K562 (cell line): ENCODE measurements around the gene PRMT3. TPM values are rescaled to one million over a fixed set of nuclear protein-coding genes. Genes with fewer than 3 reads are reported as not detected.
A peak's percentile ranks its signal among the peaks of the same experiment; 100 is the strongest.

Source experiments
- ARID1B ChIP-seq: fragments of 450-650 bp; IDR thresholded peaks from 2 replicates; pipeline ENCODE4 v1.6.1; 2016; ENCODE audit warnings: antibody characterized with exemption, mild to moderate bottlenecking, inconsistent platforms
- COPS2 ChIP-seq: fragments of 450-650 bp; conservative IDR thresholded peaks from 2 replicates; pipeline ENCODE4 v1.6.1; 2016; ENCODE audit warnings: mild to moderate bottlenecking, moderate library complexity
- ELF4 ChIP-seq: fragments of 450-650 bp; formaldehyde crosslinking; IDR thresholded peaks from 2 replicates; pipeline ENCODE4 v1.4.0; 2022; ENCODE audit warnings: missing genetic modification characterization
- HIVEP1 ChIP-seq: fragments of 250-450 bp; sonication (Bioruptor Pico); IDR thresholded peaks from 2 replicates; pipeline ENCODE4 v1.4.0; 2020; ENCODE audit warnings: mild to moderate bottlenecking
- HNRNPL ChIP-seq: fragments of 200-400 bp; formaldehyde crosslinking; IDR thresholded peaks from 2 replicates; pipeline ENCODE4 v1.6.1; 2017; ENCODE audit warnings: low read depth, mild to moderate bottlenecking, low read length
- KAT8 ChIP-seq: fragments of 450-650 bp; IDR thresholded peaks from 2 replicates; pipeline ENCODE4 v1.6.1; 2016; ENCODE audit warnings: low read depth, mild to moderate bottlenecking
- KDM5B ChIP-seq: fragments of 200-600 bp; sonication (generic); IDR thresholded peaks from 2 replicates; pipeline ENCODE4 v1.6.1; 2012; ENCODE audit warnings: low read depth, mild to moderate bottlenecking, moderate library complexity, low read length, control low read depth, inconsistent platforms; ENCODE audit not compliant: insufficient replicate concordance
- TAL1 ChIP-seq: fragments of 450-650 bp; IDR thresholded peaks from 2 replicates; pipeline ENCODE4 v1.6.1; 2016; ENCODE audit warnings: mild to moderate bottlenecking
- ZC3H11A ChIP-seq: IDR thresholded peaks from 2 replicates; pipeline ENCODE4 v1.6.1; 2012; ENCODE audit warnings: low read depth, low read length, improper control_type of control experiment
- ZC3H4 ChIP-seq: sonication (generic); formaldehyde crosslinking; IDR thresholded peaks from 2 replicates; pipeline ENCODE4 v1.9.0; 2021; ENCODE audit warnings: missing genetic modification reagents, borderline replicate concordance
- ZEB2 ChIP-seq: fragments of 450-650 bp; IDR thresholded peaks from 2 replicates; pipeline ENCODE4 v1.6.1; 2016
- ZNF586 ChIP-seq: fragments of 450-650 bp; formaldehyde crosslinking; conservative IDR thresholded peaks from 2 replicates; pipeline ENCODE4 v1.4.0; 2020; ENCODE audit warnings: mild to moderate bottlenecking, moderate library complexity
- ZNF589 ChIP-seq: fragments of 200-800 bp; sonication (Bioruptor generic); IDR thresholded peaks from 2 replicates; pipeline ENCODE4 v1.6.1; 2016; ENCODE audit warnings: low read depth, missing genetic modification characterization, missing compliant biosample characterization
- polyA plus RNA-seq, 8 experiments: library from polyadenylated mRNA; depleted of rRNA in 4 of 8; stranded (reverse) in 5 of 8; unstranded in 3 of 8; fragments of >200 nt; fragmentation: Nextera tagmentation in 2 of 8; fragmentation: Illumina TruSeq in 1 of 8; extraction: Ambion mirVana in 2 of 8; extraction: Trizol in 1 of 8; gene quantifications; 2 replicates each; pipeline versions ENCODE4 v1.2.1 to v1.2.3, GENCODE V29; 2011 to 2014; ENCODE audit warnings: inconsistent platforms in 1 of 8, missing spikeins in 1 of 8
- total RNA-seq, 7 experiments: library from RNA; depleted of rRNA in 6 of 7; stranded (reverse); fragments of >200 nt in 6 of 7; fragmentation: Illumina TruSeq in 2 of 7; extraction: Trizol in 2 of 7; gene quantifications; 2 replicates each; pipeline versions ENCODE4 v1.2.1 to v1.2.3, GENCODE V29; 2011 to 2021; ENCODE audit warnings: low replicate concordance in 1 of 7
- TF ChIP-seq, protein P1 (sequence below): sonication (generic); formaldehyde crosslinking; IDR thresholded peaks from 2 replicates; pipeline ENCODE4 v1.8.0; 2022; ENCODE audit warnings: missing genetic modification reagents, mild to moderate bottlenecking, moderate library complexity, borderline replicate concordance
- TF ChIP-seq, protein P2 (sequence below): fragments of 450-650 bp; formaldehyde crosslinking; IDR thresholded peaks from 2 replicates; pipeline ENCODE4 v1.4.0; 2020; ENCODE audit warnings: mild to moderate bottlenecking, moderate library complexity
- TF ChIP-seq, protein P3 (sequence below): sonication (generic); formaldehyde crosslinking; IDR thresholded peaks from 2 replicates; pipeline ENCODE4 v1.8.1; 2023; ENCODE audit warnings: mild to moderate bottlenecking, missing genetic modification reagents
- TF ChIP-seq, protein P4 (sequence below): sonication (generic); formaldehyde crosslinking; IDR thresholded peaks from 2 replicates; pipeline ENCODE4 v1.8.1; 2022; ENCODE audit warnings: missing genetic modification reagents
- TF ChIP-seq, protein P5 (sequence below), 2 experiments: fragments of 150-350 bp in 1 of 2; IDR thresholded peaks; 2 replicates each; pipeline ENCODE4 v1.6.1; 2012 to 2016; ENCODE audit warnings: low read depth in 2 of 2, low read length in 2 of 2, mild to moderate bottlenecking in 1 of 2, moderate library complexity in 1 of 2

Gene PRMT3
- total and polyA plus RNA-seq, 9 of the 15 experiments (the other 6 are each of a cell fraction or from before 2014, with no cell fraction given): 24.0 to 62.1 (median 44.7) TPM

DNA sequence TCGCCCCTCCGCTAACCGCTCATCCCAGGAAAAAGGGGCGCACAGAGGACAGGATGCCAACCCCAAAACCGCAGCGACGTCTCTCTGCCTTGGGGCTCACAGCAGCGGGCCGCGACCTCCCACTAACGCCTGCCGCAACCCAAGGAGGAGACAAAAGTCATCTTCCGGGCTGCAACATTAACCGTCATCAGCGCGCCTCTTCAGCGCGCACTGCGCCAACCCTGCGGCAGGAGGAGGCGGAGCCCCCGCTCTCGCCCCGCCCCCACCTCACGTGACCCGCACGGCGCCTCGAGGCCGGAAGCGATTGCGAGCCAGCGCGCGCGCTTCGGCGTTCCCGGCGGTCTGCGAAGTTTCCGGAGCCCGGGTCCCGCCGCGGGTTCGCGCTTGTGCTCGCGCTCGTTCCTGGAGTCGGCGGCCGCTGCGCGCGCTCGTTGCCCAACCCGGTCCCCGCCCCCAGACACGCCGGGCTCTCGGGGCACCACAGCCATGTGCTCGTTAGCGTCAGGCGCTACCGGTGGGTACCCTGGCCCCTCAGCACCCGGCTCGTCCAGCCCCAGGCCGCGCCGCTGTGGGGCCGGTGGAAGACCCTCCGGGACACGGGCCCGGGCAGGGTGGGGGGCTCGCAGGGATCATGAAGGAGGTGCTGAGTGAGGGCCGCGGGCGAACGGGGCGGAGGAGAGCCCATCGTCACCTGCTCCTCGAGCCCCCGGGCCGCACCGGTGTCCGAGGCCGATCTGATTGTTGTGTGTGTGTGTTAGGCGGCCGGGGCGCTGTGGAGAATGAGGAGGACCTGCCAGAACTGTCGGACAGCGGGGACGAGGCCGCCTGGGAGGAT, at the start of gene PRMT3 (continued):
- TF ChIP-seq, protein P1, sequence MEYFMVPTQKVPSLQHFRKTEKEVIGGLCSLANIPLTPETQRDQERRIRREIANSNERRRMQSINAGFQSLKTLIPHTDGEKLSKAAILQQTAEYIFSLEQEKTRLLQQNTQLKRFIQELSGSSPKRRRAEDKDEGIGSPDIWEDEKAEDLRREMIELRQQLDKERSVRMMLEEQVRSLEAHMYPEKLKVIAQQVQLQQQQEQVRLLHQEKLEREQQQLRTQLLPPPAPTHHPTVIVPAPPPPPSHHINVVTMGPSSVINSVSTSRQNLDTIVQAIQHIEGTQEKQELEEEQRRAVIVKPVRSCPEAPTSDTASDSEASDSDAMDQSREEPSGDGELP (CRISPR knock-in tag): peak; percentile 79; the same call in 1 of the 2 replicates
- TF ChIP-seq HIVEP1 (CRISPR knock-in tag) (0 out of 2 replicates have a peak, but pooled peaks have one; percentile 26), KAT8 (peak; percentile 49; the same call in 1 of the 2 replicates), ZEB2 (no peak), ELF4 (peak; percentile 61; the same call in 1 of the 2 replicates), ZC3H11A (no peak), ZC3H4 (peak; percentile 90; the same call in 1 of the 2 replicates), COPS2 (no peak), ZNF586 (CRISPR knock-in tag) (no peak), HNRNPL (peak; percentile 54; the same call in 1 of the 2 replicates), ARID1B (peak; percentile 56; the same call in 1 of the 2 replicates), ZNF589 (CRISPR knock-in tag) (0 out of 2 replicates have a peak, but pooled peaks have one; percentile 58), TAL1 (no peak), KDM5B (peak; percentile 73)
- TF ChIP-seq, protein P2, sequence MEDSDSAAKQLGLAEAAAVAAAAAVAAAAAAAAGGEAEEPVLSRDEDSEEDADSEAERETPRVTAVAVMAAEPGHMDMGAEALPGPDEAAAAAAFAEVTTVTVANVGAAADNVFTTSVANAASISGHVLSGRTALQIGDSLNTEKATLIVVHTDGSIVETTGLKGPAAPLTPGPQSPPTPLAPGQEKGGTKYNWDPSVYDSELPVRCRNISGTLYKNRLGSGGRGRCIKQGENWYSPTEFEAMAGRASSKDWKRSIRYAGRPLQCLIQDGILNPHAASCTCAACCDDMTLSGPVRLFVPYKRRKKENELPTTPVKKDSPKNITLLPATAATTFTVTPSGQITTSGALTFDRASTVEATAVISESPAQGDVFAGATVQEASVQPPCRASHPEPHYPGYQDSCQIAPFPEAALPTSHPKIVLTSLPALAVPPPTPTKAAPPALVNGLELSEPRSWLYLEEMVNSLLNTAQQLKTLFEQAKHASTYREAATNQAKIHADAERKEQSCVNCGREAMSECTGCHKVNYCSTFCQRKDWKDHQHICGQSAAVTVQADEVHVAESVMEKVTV (CRISPR knock-in tag): peak; percentile 61
- TF ChIP-seq, protein P3, sequence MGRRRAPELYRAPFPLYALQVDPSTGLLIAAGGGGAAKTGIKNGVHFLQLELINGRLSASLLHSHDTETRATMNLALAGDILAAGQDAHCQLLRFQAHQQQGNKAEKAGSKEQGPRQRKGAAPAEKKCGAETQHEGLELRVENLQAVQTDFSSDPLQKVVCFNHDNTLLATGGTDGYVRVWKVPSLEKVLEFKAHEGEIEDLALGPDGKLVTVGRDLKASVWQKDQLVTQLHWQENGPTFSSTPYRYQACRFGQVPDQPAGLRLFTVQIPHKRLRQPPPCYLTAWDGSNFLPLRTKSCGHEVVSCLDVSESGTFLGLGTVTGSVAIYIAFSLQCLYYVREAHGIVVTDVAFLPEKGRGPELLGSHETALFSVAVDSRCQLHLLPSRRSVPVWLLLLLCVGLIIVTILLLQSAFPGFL (CRISPR knock-in tag): no peak
- TF ChIP-seq, protein P4, sequence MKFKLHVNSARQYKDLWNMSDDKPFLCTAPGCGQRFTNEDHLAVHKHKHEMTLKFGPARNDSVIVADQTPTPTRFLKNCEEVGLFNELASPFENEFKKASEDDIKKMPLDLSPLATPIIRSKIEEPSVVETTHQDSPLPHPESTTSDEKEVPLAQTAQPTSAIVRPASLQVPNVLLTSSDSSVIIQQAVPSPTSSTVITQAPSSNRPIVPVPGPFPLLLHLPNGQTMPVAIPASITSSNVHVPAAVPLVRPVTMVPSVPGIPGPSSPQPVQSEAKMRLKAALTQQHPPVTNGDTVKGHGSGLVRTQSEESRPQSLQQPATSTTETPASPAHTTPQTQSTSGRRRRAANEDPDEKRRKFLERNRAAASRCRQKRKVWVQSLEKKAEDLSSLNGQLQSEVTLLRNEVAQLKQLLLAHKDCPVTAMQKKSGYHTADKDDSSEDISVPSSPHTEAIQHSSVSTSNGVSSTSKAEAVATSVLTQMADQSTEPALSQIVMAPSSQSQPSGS (CRISPR knock-in tag): peak; percentile 19; the same call in 1 of the 2 replicates
- TF ChIP-seq, protein P5, sequence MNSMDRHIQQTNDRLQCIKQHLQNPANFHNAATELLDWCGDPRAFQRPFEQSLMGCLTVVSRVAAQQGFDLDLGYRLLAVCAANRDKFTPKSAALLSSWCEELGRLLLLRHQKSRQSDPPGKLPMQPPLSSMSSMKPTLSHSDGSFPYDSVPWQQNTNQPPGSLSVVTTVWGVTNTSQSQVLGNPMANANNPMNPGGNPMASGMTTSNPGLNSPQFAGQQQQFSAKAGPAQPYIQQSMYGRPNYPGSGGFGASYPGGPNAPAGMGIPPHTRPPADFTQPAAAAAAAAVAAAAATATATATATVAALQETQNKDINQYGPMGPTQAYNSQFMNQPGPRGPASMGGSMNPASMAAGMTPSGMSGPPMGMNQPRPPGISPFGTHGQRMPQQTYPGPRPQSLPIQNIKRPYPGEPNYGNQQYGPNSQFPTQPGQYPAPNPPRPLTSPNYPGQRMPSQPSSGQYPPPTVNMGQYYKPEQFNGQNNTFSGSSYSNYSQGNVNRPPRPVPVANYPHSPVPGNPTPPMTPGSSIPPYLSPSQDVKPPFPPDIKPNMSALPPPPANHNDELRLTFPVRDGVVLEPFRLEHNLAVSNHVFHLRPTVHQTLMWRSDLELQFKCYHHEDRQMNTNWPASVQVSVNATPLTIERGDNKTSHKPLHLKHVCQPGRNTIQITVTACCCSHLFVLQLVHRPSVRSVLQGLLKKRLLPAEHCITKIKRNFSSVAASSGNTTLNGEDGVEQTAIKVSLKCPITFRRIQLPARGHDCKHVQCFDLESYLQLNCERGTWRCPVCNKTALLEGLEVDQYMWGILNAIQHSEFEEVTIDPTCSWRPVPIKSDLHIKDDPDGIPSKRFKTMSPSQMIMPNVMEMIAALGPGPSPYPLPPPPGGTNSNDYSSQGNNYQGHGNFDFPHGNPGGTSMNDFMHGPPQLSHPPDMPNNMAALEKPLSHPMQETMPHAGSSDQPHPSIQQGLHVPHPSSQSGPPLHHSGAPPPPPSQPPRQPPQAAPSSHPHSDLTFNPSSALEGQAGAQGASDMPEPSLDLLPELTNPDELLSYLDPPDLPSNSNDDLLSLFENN (IDR thresholded peaks at IDR 0.05; ENCODE audit: low read depth in 2 of 2, low read length in 2 of 2): peak in 1 of 2 experiments; percentile 61; a peak in 1 of 4 replicates
